HG03159 (cell line): ENCODE measurements around the gene CGA.
A peak's percentile ranks its signal among the peaks of the same experiment; 100 is the strongest.
"Not testable (repeated sequence)": the region's sequence is repeated elsewhere in the genome, so short reads cannot be mapped to it uniquely, and the experiment has no call there.

Source experiments
- ATAC-seq: cut with Tn5 transposase; IDR thresholded peaks from one replicate; pipeline ENCODE4 v1.9.1; 2021; ENCODE audit warnings: mild to moderate bottlenecking, moderate library complexity; ENCODE audit not compliant: unreplicated experiment

Gene CGA

GRCh38 chr6:87095087-87095509 is at the start of gene CGA:
Gene CGA, minus strand, starts transcription at chr6:87095106. Its CDS starts 6,906 bp downstream, at chr6:87088200.
- ATAC-seq, result no peak

GRCh38 chr6:87139927-87140326 is 45.0 kb upstream of the CGA start:
- not testable (repeated sequence) for ATAC-seq

GRCh38 chr6:87139236-87139635 is 44.3 kb upstream of the CGA start:
- peak; percentile 79 for ATAC-seq

- ATAC-seq, result no peak
Observed at GRCh38 chr6:87136963-87137362, 42.1 kb upstream of the CGA start.

GRCh38 chr6:87127737-87128136 is 32.8 kb upstream of the CGA start:
- ATAC-seq, result no peak

GRCh38 chr6:87126501-87126900 is 31.6 kb upstream of the CGA start:
- ATAC-seq, result no peak

- ATAC-seq, result no peak
Observed at GRCh38 chr6:87124074-87124473, 29.2 kb upstream of the CGA start.

GRCh38 chr6:87122477-87122876 is 27.6 kb upstream of the CGA start:
- no peak for ATAC-seq

GRCh38 chr6:87118054-87118453 is 23.1 kb upstream of the CGA start:
- no peak for ATAC-seq

GRCh38 chr6:87116922-87117321 is 22.0 kb upstream of the CGA start:
- no peak for ATAC-seq

- ATAC-seq, result peak; percentile 98
Observed at GRCh38 chr6:87115402-87116135, 20.7 kb upstream of the CGA start.

GRCh38 chr6:87110636-87111035 is 15.7 kb upstream of the CGA start:
- ATAC-seq, result no peak

GRCh38 chr6:87105823-87106222 is 10.9 kb upstream of the CGA start:
- no peak for ATAC-seq

- ATAC-seq, result no peak
Observed at GRCh38 chr6:87104667-87105066, 9.8 kb upstream of the CGA start.

GRCh38 chr6:87103977-87104601 is 9.2 kb upstream of the CGA start:
- ATAC-seq, result no peak

- ATAC-seq, result peak; percentile 55
Observed at GRCh38 chr6:87102151-87102621, 7.3 kb upstream of the CGA start.

GRCh38 chr6:87101067-87101466 is 6.2 kb upstream of the CGA start:
- no peak for ATAC-seq

GRCh38 chr6:87100216-87100615 is 5.3 kb upstream of the CGA start:
- ATAC-seq, result no peak

GRCh38 chr6:87099472-87099871 is 4.6 kb upstream of the CGA start:
- ATAC-seq, result peak; percentile 57

- ATAC-seq, result no peak
Observed at GRCh38 chr6:87094576-87094975, 330 bp downstream of the CGA start.

- ATAC-seq, result no peak
Observed at GRCh38 chr6:87093651-87094050, 1.3 kb downstream of the CGA start.

- ATAC-seq, result no peak
Observed at GRCh38 chr6:87093199-87093598, 1.7 kb downstream of the CGA start.
